ENCODE results near the gene TXNRD3. TPM values are rescaled to one million over a fixed set of nuclear protein-coding genes. Genes with fewer than 3 reads are reported as not detected.

TXNRD3 gene
- total RNA-seq, 1 experiment from 2014 or later = 11.1 TPM

DNA sequence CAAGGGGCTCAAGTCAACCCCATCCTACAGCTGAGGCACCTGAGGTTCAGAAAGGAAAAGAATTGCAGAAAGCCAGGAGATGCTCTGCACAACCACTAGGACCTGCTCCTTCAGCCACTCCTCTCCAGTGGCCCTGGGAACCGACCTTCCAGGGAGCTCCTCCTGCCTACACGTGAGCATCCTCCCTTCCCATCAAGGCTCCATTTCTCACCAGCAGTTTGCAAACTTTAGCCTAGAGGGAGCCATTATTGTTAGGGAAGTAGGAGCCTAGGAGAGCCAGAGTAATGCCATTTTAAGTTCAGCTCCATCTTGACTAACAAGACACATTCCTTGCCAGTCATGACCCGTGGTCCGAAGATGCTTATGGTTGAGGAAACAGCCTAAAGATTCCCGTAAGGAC lies 37.9 kb upstream of the TXNRD3 start:
- Mint-ChIP-seq H3K4me3 (ENCODE audit: unreplicated experiment) (no peak overlapping the region), H3K27ac (ENCODE audit: unreplicated experiment) (no peak overlapping the region), H3K27me3 (ENCODE audit: insufficient read depth, unreplicated experiment) (peaks cover 15% of the 10 kb centered on the region), H3K9me3 (ENCODE audit: unreplicated experiment) (no peaks in the 10 kb centered on the region), H3K36me3 (ENCODE audit: insufficient read depth, unreplicated experiment) (no peaks in the 10 kb centered on the region), H3K4me1 (ENCODE audit: low read depth, unreplicated experiment) (no peaks in the 10 kb centered on the region)
- Histone ChIP-seq H3K27me3 (replicated peaks; ENCODE audit: control insufficient read depth, insufficient read depth, low read length) (no peaks in the 10 kb centered on the region), H3K4me3 (ENCODE audit: low read depth, low read length) (no peak overlapping the region), H3K36me3 (ENCODE audit: control insufficient read depth, insufficient read depth, low read length) (no peaks in the 10 kb centered on the region), H3K4me1 (no peaks in the 10 kb centered on the region), H3K9me3 (no peaks in the 10 kb centered on the region; the same call in 1 of the 2 replicates)
- CTCF ChIA-PET = no interaction called here
- POLR2A ChIA-PET = no interaction called here
- TF ChIP-seq, protein P1, sequence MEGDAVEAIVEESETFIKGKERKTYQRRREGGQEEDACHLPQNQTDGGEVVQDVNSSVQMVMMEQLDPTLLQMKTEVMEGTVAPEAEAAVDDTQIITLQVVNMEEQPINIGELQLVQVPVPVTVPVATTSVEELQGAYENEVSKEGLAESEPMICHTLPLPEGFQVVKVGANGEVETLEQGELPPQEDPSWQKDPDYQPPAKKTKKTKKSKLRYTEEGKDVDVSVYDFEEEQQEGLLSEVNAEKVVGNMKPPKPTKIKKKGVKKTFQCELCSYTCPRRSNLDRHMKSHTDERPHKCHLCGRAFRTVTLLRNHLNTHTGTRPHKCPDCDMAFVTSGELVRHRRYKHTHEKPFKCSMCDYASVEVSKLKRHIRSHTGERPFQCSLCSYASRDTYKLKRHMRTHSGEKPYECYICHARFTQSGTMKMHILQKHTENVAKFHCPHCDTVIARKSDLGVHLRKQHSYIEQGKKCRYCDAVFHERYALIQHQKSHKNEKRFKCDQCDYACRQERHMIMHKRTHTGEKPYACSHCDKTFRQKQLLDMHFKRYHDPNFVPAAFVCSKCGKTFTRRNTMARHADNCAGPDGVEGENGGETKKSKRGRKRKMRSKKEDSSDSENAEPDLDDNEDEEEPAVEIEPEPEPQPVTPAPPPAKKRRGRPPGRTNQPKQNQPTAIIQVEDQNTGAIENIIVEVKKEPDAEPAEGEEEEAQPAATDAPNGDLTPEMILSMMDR (IDR thresholded peaks at IDR 0.05; ENCODE audit: insufficient read depth in 1 of 2, low read depth in 1 of 2, low read length in 1 of 2, severe bottlenecking in 1 of 2, unreplicated experiment in 1 of 2) = no peak
- no peak for DNase-seq
- intact Hi-C loops (cut with micrococcal nuclease; ENCODE audit: unreplicated experiment) = no loop called here
- no TSS peak for BruUV-seq (replicated peaks)

DNA sequence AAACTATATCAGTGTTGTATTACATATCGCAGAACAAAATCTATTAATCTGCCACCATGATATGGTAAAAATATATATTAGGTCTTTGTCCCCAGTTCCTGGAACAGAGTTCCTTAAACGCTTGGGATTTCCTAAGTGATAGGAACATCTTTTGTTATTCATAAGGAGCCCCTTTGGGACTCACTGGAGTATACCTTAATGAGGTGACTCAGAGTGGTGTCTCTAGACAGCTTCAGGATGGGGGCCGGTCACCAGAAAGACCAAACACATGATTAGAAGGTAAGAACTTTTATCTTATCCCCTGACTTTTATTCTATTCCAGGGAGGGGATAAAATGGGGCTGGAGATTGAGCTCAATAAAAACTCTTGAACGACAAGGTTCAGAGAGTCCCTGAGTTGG lies 36.8 kb upstream of the TXNRD3 start:
- TF ChIP-seq, protein P1 (IDR thresholded peaks at IDR 0.05; ENCODE audit: insufficient read depth in 1 of 2, low read depth in 1 of 2, low read length in 1 of 2, severe bottlenecking in 1 of 2, unreplicated experiment in 1 of 2) = no peak
- no peak overlapping the region for H3K4me3 ChIP-seq (ENCODE audit: low read depth, low read length)
- DNase-seq = no peak
- H3K9me3 ChIP-seq = no peaks in the 10 kb centered on the region; the same call in 1 of the 2 replicates
- Mint-ChIP-seq H3K27ac (ENCODE audit: unreplicated experiment) (no peak overlapping the region), H3K4me3 (ENCODE audit: unreplicated experiment) (no peak overlapping the region), H3K36me3 (ENCODE audit: insufficient read depth, unreplicated experiment) (no peaks in the 10 kb centered on the region), H3K9me3 (ENCODE audit: unreplicated experiment) (no peaks in the 10 kb centered on the region), H3K27me3 (ENCODE audit: insufficient read depth, unreplicated experiment) (peaks cover 14% of the 10 kb centered on the region), H3K4me1 (ENCODE audit: low read depth, unreplicated experiment) (no peaks in the 10 kb centered on the region)
- BruUV-seq (replicated peaks) = no TSS peak
- CTCF ChIA-PET = interaction anchor here (1.0 kb wide), 1 partner anchor 55 kb away, joined by 3 read pairs; no protein-coding TSS in a partner anchor
- POLR2A ChIA-PET = no interaction called here
- H3K27me3 ChIP-seq (replicated peaks; ENCODE audit: control insufficient read depth, insufficient read depth, low read length) = no peaks in the 10 kb centered on the region
- H3K4me1 ChIP-seq = no peaks in the 10 kb centered on the region
- intact Hi-C loops (cut with micrococcal nuclease; ENCODE audit: unreplicated experiment) = no loop called here
- no peaks in the 10 kb centered on the region for H3K36me3 ChIP-seq (ENCODE audit: control insufficient read depth, insufficient read depth, low read length)

DNA sequence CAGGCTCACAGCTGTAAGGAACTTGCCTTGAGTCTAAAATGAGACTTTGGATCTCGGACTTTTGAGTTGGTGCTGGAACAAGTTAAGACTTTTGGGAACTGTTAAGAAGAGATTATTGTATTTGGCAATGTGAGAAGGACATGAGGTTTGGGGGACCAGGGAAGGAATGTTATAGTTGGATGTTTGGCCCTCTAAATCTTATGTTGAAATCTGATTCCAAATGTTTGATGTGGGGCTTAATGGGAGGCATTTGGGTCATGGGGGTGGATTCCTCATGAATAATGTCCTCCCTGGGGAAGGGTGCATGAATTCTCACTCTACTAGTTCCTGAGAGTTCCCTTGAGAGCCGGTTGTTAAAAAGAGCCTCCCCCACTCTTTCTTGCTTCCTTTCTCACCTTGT lies 30.6 kb upstream of the TXNRD3 start:
- no TSS peak for BruUV-seq (replicated peaks)
- H3K36me3 Mint-ChIP-seq (ENCODE audit: insufficient read depth, unreplicated experiment) = no peaks in the 10 kb centered on the region
- no peaks in the 10 kb centered on the region for H3K36me3 ChIP-seq (ENCODE audit: control insufficient read depth, insufficient read depth, low read length)
- peaks cover 3% of the 10 kb centered on the region for H3K27me3 Mint-ChIP-seq (ENCODE audit: insufficient read depth, unreplicated experiment)
- DNase-seq = no peak
- ChIA-PET CTCF (no interaction called here), POLR2A (no interaction called here)
- H3K27ac Mint-ChIP-seq (ENCODE audit: unreplicated experiment) = no peak overlapping the region
- H3K4me1 Mint-ChIP-seq (ENCODE audit: low read depth, unreplicated experiment) = no peaks in the 10 kb centered on the region
- H3K4me3 ChIP-seq (ENCODE audit: low read depth, low read length) = no peak overlapping the region
- TF ChIP-seq, protein P1 (IDR thresholded peaks at IDR 0.05; ENCODE audit: insufficient read depth in 1 of 2, low read depth in 1 of 2, low read length in 1 of 2, severe bottlenecking in 1 of 2, unreplicated experiment in 1 of 2) = no peak
- no peaks in the 10 kb centered on the region; the same call in 1 of the 2 replicates for H3K9me3 ChIP-seq
- intact Hi-C loops (cut with micrococcal nuclease; ENCODE audit: unreplicated experiment) = no loop called here
- H3K4me1 ChIP-seq = no peaks in the 10 kb centered on the region
- no peaks in the 10 kb centered on the region for H3K9me3 Mint-ChIP-seq (ENCODE audit: unreplicated experiment)
- no peaks in the 10 kb centered on the region for H3K27me3 ChIP-seq (replicated peaks; ENCODE audit: control insufficient read depth, insufficient read depth, low read length)
- H3K4me3 Mint-ChIP-seq (ENCODE audit: unreplicated experiment) = no peak overlapping the region

Data from Caco-2 (cell line).